ENCODE results near the gene IL32.

IL32 gene

DNA sequence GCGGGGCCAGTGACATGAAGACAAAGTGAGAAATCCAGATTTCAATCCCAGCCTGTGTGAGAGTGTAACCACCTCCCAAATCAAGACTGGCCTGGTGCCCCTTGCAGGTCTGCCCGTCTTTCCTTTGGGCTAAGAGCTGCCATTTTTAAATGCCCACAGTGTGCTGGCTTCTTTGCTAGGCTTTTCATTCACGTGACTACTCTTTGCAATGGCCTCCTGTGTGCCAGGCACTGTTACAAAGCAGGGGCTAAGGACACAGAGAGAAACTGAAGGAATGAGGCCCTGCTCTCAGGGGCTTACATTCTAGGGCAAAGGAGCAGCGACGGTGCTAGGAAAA lies 33.9 kb downstream of the IL32 start:
- Histone ChIP-seq H3K27ac (no peak overlapping the region), H3K4me3 (peak overlapping the region; percentile 51)
- TF ChIP-seq, protein P1, sequence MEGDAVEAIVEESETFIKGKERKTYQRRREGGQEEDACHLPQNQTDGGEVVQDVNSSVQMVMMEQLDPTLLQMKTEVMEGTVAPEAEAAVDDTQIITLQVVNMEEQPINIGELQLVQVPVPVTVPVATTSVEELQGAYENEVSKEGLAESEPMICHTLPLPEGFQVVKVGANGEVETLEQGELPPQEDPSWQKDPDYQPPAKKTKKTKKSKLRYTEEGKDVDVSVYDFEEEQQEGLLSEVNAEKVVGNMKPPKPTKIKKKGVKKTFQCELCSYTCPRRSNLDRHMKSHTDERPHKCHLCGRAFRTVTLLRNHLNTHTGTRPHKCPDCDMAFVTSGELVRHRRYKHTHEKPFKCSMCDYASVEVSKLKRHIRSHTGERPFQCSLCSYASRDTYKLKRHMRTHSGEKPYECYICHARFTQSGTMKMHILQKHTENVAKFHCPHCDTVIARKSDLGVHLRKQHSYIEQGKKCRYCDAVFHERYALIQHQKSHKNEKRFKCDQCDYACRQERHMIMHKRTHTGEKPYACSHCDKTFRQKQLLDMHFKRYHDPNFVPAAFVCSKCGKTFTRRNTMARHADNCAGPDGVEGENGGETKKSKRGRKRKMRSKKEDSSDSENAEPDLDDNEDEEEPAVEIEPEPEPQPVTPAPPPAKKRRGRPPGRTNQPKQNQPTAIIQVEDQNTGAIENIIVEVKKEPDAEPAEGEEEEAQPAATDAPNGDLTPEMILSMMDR (IDR thresholded peaks at IDR 0.05): no peak
- no peak for DNase-seq (ENCODE audit: low spot score)

DNA sequence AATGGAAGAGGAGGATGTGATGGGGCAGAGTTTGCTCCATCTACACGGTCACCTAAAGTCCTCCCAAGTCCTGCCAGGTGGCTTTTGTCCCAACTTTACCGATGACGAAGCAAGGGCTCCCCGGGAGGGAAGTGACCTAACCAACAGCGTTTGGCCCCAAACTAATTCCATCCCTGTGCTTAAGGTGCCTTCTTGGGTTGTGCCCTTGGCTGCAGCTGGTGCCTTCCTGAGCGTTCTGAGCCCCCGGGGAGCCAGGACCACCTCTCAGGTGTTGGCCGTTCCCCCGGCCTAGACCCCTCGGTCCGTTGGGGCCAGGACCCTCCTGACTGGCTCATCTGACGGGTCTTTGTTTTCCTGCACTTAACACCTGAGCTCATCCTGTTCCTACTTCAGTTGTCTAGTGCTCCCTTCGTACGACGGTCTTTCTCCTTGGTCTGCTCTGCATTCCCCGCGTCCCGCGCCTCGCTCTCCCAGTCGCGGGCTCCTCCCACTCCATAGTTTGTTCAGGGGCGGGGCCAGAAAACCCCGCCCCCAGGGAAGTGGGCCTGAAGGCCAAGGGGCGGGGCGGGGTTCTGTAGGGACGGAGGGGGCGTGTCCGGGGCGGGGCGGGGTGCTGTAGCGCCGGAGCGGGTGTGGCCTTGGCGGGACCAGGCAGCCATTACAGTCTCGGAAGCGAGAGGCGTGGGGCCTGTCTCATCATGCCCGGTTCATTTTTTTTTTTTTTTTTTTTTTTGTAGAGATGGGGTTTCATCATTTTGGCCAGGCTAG lies 34.5 kb downstream of the IL32 start:
- Histone ChIP-seq H3K4me3 (peak overlapping the region; percentile 51), H3K27ac (peak overlapping the region in 1 of 2 donors; percentile 28)
- TF ChIP-seq, protein P1 (IDR thresholded peaks at IDR 0.05): no peak
- no peak for DNase-seq (ENCODE audit: low spot score)

DNA sequence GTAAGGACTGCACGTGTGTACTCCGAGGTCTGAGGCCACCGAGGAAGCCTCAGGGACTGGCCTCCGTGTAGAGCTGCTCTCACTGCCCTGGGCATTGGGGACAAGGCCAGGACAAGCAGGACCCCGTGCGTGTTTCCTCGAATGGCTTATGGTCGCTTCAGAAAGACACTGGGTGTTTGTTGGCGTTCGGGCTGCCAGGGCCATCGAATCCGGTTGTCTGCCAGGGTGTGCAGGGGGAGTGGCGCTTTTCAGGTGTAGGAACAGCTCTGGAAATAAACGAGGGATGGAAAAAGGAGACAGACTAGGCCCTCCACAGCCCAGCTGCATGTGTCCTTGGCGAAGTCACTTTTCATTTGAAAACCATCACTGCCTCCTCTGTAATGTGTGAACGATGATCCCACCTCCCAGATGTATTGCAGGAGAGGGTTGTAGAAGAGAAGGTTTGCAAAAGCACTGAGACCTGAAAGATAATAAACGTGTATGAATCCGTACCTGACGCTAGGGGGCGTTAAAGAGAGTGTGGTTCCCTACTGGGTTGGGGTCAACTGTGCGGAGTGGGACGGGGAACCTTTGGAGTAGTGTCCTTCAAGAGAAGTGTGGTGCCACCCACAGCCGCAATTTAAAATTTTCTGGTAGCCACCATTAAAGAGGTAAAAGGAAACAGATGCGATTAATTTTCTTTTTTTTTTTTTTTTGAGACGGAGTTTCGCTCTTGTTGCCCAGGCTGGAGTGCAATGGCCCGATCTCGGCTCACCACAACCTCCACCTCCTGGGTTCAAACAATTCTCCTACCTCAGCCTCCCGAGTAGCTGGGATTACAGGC lies 35.8 kb downstream of the IL32 start:
- TF ChIP-seq, protein P1 (IDR thresholded peaks at IDR 0.05): peak; percentile 24
- no peak for DNase-seq (ENCODE audit: low spot score)
- H3K4me3 ChIP-seq: no peak overlapping the region
- H3K27ac ChIP-seq: peak overlapping the region in 1 of 2 donors; percentile 40

DNA sequence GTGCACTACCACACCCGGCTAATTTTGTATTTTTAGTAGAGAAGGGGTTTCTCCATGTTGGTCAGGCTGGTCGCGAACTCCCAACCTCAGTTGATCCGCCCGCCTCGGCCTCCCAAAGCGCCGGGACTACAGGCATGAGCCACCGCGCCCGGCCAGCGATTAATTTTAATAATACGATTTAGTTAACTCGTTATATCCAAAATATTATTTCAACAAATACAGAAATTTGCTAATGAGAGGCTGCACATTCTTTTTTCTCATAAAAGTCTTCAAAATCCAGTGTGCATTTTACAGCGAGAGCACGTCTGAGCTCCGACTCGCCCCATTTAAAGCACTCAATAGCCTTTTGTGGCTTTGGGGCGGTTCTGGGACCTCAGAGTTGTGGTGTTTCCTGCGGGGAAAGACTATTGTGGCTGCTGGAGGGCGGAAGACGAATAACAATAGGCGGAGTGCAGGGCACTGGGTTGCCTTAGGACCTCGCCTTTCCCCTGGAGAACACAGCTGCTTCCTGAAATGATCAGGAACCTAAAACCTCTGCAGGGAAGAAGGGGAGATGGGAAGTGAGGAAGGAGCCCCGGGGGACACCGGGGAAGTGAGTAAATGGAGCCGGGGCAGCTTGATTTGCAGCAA lies 36.5 kb downstream of the IL32 start:
- DNase-seq (ENCODE audit: low spot score): no peak
- H3K27ac ChIP-seq: peak overlapping the region in 1 of 2 donors; percentile 40
- H3K4me3 ChIP-seq: no peak overlapping the region
- TF ChIP-seq, protein P1 (IDR thresholded peaks at IDR 0.05): no peak

DNA sequence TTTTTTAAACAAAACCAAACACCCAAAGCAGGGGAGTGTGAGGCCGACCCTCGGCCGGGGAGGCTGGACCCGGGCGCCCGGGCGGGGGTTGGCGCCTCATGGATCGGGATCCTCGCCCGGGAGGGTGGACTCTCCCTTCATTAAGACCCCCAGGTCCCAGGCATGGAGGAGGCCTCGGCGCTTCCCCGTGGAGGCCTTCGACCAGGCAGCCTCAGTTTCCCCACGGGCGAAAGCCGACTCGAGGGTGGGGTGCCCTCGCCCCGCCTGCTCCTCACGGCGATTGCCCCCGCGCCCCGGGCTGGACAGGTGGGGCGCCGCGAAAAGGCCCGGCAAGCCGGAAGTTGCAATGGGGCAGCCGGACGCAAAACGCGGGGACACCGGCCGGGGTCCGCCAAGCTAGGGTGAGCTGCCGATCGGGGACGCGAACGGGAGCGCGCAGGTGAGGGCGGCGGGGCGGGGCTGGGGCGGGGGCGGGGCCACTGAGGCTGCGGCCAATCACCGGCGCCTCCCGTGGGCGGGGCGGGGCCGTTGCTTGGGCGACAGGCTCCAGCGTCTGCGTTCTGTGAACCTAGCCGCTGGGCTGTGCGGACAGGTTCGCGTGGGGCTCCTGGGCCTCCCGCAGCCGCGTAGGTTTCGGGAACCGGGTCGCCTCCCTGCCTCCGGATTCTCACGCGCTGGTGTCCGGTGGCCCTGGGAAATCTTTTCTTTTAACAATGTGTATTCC lies 40.9 kb downstream of the IL32 start:
- peak; percentile 94 for DNase-seq (ENCODE audit: low spot score)
- H3K4me3 ChIP-seq: peak overlapping the region; percentile 82
- TF ChIP-seq, protein P1 (IDR thresholded peaks at IDR 0.05): no peak
- peak overlapping the region; percentile 52 to 72 for H3K27ac ChIP-seq

DNA sequence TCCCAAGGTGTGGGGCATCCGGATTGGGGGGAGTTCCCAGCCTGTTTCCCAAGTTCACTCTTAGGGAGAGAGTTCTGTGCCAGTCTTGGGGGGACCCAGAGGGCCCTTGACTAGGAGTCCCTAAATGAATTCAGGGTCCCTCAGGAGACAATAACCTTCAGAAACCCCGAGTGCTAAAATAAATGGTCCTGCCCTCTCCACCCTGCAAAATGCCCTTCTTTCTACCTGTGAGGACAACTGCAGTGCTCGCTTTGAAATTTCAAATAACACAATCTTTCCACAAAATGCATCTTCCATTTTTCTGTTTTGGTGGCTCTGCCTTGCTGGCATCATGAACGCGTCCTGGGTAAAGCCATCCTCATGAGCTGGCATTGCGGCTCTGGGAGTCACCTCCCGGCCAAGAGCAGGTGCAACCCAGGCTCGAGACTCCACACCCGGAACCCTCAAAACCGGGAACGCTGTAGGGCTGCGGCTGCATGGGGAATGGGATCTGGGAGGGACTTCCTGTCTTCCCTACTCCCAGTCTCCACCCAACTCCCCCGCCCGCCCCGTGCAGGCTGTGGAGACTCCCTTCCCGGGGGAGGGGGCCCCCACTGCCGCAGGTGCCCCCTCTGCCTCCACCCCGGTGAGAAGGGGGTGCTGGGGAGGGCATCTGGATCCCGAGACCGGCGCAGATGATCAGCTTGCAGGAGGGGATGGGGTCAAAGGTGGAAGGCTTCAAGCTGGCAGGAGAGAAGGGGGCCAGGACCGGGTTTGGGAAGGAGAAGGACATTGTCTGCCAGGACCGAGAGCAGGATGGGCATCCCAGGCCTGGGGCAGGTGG lies 46.8 kb downstream of the IL32 start, which contains the start of gene ZNF205:
Gene ZNF205 (plus strand): TSS at position 529 of the 823 bp plus-strand sequence. CDS start 845 bp downstream, outside the sequence.
- TF ChIP-seq, protein P1 (IDR thresholded peaks at IDR 0.05): no peak
- DNase-seq (ENCODE audit: low spot score): no peak
- H3K4me3 ChIP-seq: peak within 1 kb of the TSS; percentile 97
- peak within 1 kb of the TSS; percentile 38 to 76 for H3K27ac ChIP-seq
